Prostate gland (tissue), 2 donors: ENCODE data around the gene SERPINA4. TPM values are rescaled to one million over a fixed set of nuclear protein-coding genes. Genes with fewer than 3 reads are reported as not detected.

Experiments used
- DNase-seq: peaks from one replicate; pipeline ENCODE4 v3.0.0-alpha.2; 2019; ENCODE audit warnings: low spot score
- H3K27ac ChIP-seq, 2 donors: fragments of 200-600 bp; sonication (generic); 2 replicates each; pipeline ENCODE4 v1.5.1; 2017 to 2019
- H3K27me3 ChIP-seq: fragments of 200-600 bp; sonication (generic); replicated peaks from 2 replicates; pipeline ENCODE4 v1.5.1; 2019; ENCODE audit not compliant: insufficient read depth
- H3K36me3 ChIP-seq, 2 donors: fragments of 200-600 bp; sonication (generic); 1 replicate in 1 of 2; 2 replicates in 1 of 2; pipeline versions ENCODE4 v1.5.1 to v1.8.1; 2017 to 2019
- H3K4me1 ChIP-seq: fragments of 200-600 bp; sonication (generic); replicated peaks from 2 replicates; pipeline ENCODE4 v1.5.1; 2019
- H3K4me3 ChIP-seq, 2 donors: fragments of 200-600 bp; sonication (generic); 2 replicates each; pipeline ENCODE4 v1.5.1; 2017 to 2019
- H3K9me3 ChIP-seq: fragments of 200-600 bp; sonication (generic); 2 replicates; pipeline ENCODE4 v1.5.1; 2017
- POLR2A ChIP-seq: fragments of 450-650 bp; IDR thresholded peaks from one replicate; pipeline ENCODE4 v1.6.1; 2016; ENCODE audit warnings: antibody characterized with exemption, mild to moderate bottlenecking
- POLR2AphosphoS5 ChIP-seq: sonication (generic); formaldehyde crosslinking; IDR thresholded peaks from one replicate; pipeline ENCODE4 v1.6.1; 2017; ENCODE audit warnings: antibody characterized with exemption
- WGBS: methylation state at CpG from one replicate; pipeline ENCODE4 v1.1.5; 2018; 5-methylcytosine and 5-hydroxymethylcytosine counted together
- intact Hi-C: fragments of 100-400 bp; cut with DNase I; formaldehyde crosslinking; loops from one replicate; pipeline ENCODE4 v1.14.2; 2022
- total RNA-seq, 2 donors: library from RNA; depleted of rRNA; stranded (reverse); fragments of >200 nt; gene quantifications; one replicate each; pipeline ENCODE4 v1.1.0, GENCODE V29; 2016
- TF ChIP-seq, protein P1 (sequence below), 4 experiments: fragments of 200-600 bp in 2 of 4; fragments of 450-650 bp in 2 of 4; sonication (generic) in 2 of 4; IDR thresholded peaks; 1 replicate in 3 of 4; 2 replicates in 1 of 4; pipeline ENCODE4 v1.5.1; 2016 to 2019; ENCODE audit warnings: antibody characterized with exemption in 4 of 4, mild to moderate bottlenecking in 2 of 4, moderate library complexity in 2 of 4

The SERPINA4 gene
- total RNA-seq, 2 donors from 2014 or later, result 2.2 TPM; not detected in 1

DNA sequence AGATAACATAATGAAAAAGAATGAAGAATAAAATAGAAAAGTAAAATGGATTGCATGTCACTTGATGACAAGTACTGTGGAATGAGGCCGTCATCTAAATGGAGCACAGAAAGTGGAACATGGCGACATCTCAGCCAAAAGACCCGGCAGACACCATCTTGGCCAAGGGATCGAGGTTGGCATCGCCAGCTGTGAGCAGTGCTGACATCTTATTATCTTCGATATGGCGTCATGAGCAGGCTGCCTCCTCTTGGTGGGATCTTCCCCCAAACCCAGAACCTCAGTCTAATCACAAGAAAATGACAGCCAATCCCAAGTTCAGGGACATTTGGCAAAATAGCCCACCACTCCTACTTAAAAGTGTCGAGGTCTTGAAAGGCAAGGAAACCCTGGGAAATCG is 35.1 kb downstream of the SERPINA4 start:
- no peaks in the 10 kb centered on the region for H3K27me3 ChIP-seq
- no peak overlapping the region for H3K4me3 ChIP-seq
- no peaks in the 10 kb centered on the region for H3K9me3 ChIP-seq
- WGBS, result 96% methylated on average over 9 of the region's 9 CpGs
- TF ChIP-seq, protein P1, sequence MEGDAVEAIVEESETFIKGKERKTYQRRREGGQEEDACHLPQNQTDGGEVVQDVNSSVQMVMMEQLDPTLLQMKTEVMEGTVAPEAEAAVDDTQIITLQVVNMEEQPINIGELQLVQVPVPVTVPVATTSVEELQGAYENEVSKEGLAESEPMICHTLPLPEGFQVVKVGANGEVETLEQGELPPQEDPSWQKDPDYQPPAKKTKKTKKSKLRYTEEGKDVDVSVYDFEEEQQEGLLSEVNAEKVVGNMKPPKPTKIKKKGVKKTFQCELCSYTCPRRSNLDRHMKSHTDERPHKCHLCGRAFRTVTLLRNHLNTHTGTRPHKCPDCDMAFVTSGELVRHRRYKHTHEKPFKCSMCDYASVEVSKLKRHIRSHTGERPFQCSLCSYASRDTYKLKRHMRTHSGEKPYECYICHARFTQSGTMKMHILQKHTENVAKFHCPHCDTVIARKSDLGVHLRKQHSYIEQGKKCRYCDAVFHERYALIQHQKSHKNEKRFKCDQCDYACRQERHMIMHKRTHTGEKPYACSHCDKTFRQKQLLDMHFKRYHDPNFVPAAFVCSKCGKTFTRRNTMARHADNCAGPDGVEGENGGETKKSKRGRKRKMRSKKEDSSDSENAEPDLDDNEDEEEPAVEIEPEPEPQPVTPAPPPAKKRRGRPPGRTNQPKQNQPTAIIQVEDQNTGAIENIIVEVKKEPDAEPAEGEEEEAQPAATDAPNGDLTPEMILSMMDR (IDR thresholded peaks at IDR 0.05), result no peak
- TF ChIP-seq POLR2AphosphoS5, result no peak
- TF ChIP-seq POLR2A, result no peak
- DNase-seq, result no peak
- no peaks in the 10 kb centered on the region for H3K36me3 ChIP-seq
- H3K27ac ChIP-seq, result no peak overlapping the region
- intact Hi-C loops, result no loop called here
- H3K4me1 ChIP-seq, result peaks cover 14% of the 10 kb centered on the region

DNA sequence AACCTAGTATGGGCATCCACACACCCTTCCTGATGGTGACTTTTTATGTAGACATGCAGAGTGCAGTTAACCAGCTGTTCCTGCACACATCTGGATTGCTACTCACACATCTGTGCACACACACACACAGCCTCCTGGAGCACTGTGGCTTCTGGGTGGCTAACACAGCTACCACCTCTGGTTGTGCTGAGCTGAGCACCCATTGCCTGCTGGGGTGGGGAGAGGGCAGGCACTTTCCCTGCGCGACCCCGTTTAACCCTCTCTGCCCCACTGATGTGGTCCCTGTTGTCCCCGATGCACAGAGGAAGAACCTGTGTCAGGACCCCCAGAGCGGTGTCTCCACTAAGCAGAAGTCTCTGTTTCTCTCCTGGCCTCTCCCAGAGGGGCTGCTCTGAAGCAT is 36.5 kb downstream of the SERPINA4 start:
- H3K4me3 ChIP-seq, result no peak overlapping the region
- intact Hi-C loops, result no loop called here
- no peaks in the 10 kb centered on the region for H3K9me3 ChIP-seq
- H3K36me3 ChIP-seq, result no peaks in the 10 kb centered on the region
- 82% methylated on average over 5 of the region's 5 CpGs for WGBS
- H3K27ac ChIP-seq, result peak overlapping the region in 1 of 2 donors; percentile 85
- no peak for DNase-seq
- H3K4me1 ChIP-seq, result peaks cover 14% of the 10 kb centered on the region
- TF ChIP-seq POLR2A (no peak), POLR2AphosphoS5 (no peak)
- TF ChIP-seq, protein P1 (IDR thresholded peaks at IDR 0.05), result no peak
- H3K27me3 ChIP-seq, result no peaks in the 10 kb centered on the region

DNA sequence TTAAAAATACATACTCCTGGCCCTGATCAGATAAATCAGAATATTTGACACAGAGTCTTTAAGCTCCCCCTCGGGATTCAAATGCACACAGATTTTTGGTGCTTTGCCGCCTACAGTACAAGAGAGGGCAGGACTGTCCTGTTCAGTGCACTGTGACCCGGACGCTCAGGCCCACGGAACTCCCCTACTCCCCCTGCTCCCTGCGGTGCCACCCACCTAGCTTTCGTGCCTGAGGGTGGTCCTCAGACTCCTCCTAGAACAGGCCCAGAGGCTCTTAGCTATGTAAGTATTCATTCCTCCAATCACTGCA is 37.2 kb downstream of the SERPINA4 start:
- intact Hi-C loops, result no loop called here
- no peaks in the 10 kb centered on the region for H3K9me3 ChIP-seq
- no peaks in the 10 kb centered on the region for H3K27me3 ChIP-seq
- no peak overlapping the region for H3K4me3 ChIP-seq
- TF ChIP-seq, protein P1 (IDR thresholded peaks at IDR 0.05), result no peak
- TF ChIP-seq POLR2AphosphoS5 (no peak), POLR2A (no peak)
- DNase-seq, result no peak
- peak overlapping the region; percentile 60 to 85 for H3K27ac ChIP-seq
- H3K4me1 ChIP-seq, result peaks cover 14% of the 10 kb centered on the region
- WGBS, result 69% methylated on average over 7 of the region's 7 CpGs
- H3K36me3 ChIP-seq, result no peaks in the 10 kb centered on the region

DNA sequence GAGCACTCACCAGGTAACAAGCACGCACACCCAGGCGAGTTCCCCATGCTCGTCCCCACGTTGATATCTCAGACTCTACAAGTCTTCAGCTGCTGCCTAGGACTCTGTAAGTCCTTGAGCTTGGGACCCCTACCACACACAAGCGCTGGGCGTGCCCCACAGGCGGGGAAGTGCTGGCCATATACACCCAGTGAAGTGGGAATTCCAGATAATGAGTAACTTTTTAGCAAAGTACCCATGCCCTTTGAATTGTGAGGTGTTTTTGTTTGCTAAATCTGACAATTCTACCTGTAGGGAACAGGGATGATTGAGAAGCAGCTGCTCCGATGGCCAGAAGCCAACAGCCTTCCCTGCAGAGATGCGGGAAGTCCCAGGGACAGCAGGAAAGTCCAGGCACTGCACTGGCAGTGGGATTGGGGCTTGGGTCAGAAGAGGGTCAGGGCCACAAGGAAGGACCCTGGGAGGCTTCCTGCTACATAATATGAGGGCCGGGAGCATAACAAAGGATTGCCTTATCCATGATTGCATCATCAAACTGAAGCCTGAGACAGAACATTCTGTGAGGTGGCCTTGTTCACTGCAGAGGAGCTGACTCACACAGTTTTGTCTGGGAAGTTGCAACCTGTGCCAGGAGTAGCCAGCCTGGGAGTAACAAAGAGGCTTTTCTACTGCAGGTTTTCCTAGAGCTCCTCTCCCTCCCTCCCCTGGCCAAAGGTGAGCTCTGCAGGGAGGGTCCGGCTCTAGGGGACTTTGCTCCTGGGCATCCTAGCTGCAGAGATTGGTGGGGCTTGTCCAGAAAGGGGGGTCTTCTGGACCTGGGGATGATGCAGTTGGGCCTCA is 37.8 kb downstream of the SERPINA4 start:
- intact Hi-C loops, result no loop called here
- peak; percentile 92 for DNase-seq
- no peaks in the 10 kb centered on the region for H3K36me3 ChIP-seq
- TF ChIP-seq POLR2A (no peak), POLR2AphosphoS5 (peak; percentile 95)
- TF ChIP-seq, protein P1 (IDR thresholded peaks at IDR 0.05), result peak in 2 of 4 experiments; percentile 29 to 45
- no peak overlapping the region for H3K4me3 ChIP-seq
- no peaks in the 10 kb centered on the region for H3K27me3 ChIP-seq
- no peaks in the 10 kb centered on the region for H3K9me3 ChIP-seq
- peaks cover 14% of the 10 kb centered on the region for H3K4me1 ChIP-seq
- WGBS, result 52% methylated on average over 11 of the region's 11 CpGs
- H3K27ac ChIP-seq, result peak overlapping the region; percentile 60 to 85

DNA sequence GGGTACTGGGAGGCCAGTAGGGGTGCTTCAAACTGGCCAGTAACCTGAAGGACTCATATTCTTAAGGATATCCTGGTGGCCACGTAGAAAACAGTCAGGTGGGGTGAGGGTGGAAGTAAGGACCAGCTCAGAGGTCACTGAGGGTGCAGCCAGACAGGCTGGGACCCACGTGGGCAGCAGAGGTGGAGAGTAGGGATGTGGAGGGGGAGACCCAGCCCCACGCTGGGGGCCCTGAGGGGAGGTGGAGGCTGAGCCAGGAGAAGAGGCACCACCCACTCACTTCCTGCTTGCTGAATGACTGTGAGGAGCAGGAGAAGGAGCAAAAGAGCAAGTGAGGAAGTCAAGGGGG is 38.4 kb downstream of the SERPINA4 start:
- TF ChIP-seq POLR2A (no peak), POLR2AphosphoS5 (no peak)
- TF ChIP-seq, protein P1 (IDR thresholded peaks at IDR 0.05), result no peak
- H3K27me3 ChIP-seq, result no peaks in the 10 kb centered on the region
- H3K27ac ChIP-seq, result peak overlapping the region; percentile 60 to 85
- no peaks in the 10 kb centered on the region for H3K36me3 ChIP-seq
- intact Hi-C loops, result no loop called here
- WGBS, result 31% methylated on average over 3 of the region's 3 CpGs
- no peak for DNase-seq
- H3K4me3 ChIP-seq, result no peak overlapping the region
- H3K9me3 ChIP-seq, result no peaks in the 10 kb centered on the region
- H3K4me1 ChIP-seq, result peaks cover 14% of the 10 kb centered on the region
